Neutrophil (primary cell): ENCODE data around the gene COA1.
A peak's percentile ranks its signal among the peaks of the same experiment; 100 is the strongest.

Experiments
- H3K27ac ChIP-seq: fragments of 200-600 bp; sonication (generic); 2 replicates; pipeline ENCODE4 v1.5.1; 2016; ENCODE audit warnings: mild to moderate bottlenecking, moderate library complexity
- H3K27me3 ChIP-seq: fragments of 200-600 bp; sonication (generic); 2 replicates; pipeline ENCODE4 v1.6.0; 2016; ENCODE audit warnings: mild to moderate bottlenecking
- H3K36me3 ChIP-seq: fragments of 200-600 bp; sonication (generic); 2 replicates; pipeline ENCODE4 v1.5.1; 2017
- H3K4me1 ChIP-seq, 2 experiments: fragments of 200-600 bp in 1 of 2; sonication (generic) in 1 of 2; 1 replicate in 1 of 2; 2 replicates in 1 of 2; pipeline versions ENCODE4 v1.5.1 to v1.6.1; 2013 to 2016; ENCODE audit warnings: low read depth in 1 of 2, low read length in 1 of 2, mild to moderate bottlenecking in 1 of 2, moderate library complexity in 1 of 2; ENCODE audit not compliant: control insufficient read depth in 1 of 2, insufficient read depth in 1 of 2
- H3K4me3 ChIP-seq, 2 experiments: fragments of 200-600 bp in 1 of 2; sonication (generic) in 1 of 2; 1 replicate in 1 of 2; 2 replicates in 1 of 2; pipeline ENCODE4 v1.5.1; 2013 to 2016; ENCODE audit warnings: low read depth in 1 of 2, low read length in 1 of 2, mild to moderate bottlenecking in 1 of 2, moderate library complexity in 1 of 2
- H3K9me3 ChIP-seq: fragments of 200-600 bp; sonication (generic); 2 replicates; pipeline ENCODE4 v1.5.1; 2016
- TF ChIP-seq, protein P1 (sequence below): fragments of 200-600 bp; sonication (generic); IDR thresholded peaks from 2 replicates; pipeline ENCODE4 v1.5.1; 2016; ENCODE audit warnings: antibody characterized with exemption

Gene COA1

DNA sequence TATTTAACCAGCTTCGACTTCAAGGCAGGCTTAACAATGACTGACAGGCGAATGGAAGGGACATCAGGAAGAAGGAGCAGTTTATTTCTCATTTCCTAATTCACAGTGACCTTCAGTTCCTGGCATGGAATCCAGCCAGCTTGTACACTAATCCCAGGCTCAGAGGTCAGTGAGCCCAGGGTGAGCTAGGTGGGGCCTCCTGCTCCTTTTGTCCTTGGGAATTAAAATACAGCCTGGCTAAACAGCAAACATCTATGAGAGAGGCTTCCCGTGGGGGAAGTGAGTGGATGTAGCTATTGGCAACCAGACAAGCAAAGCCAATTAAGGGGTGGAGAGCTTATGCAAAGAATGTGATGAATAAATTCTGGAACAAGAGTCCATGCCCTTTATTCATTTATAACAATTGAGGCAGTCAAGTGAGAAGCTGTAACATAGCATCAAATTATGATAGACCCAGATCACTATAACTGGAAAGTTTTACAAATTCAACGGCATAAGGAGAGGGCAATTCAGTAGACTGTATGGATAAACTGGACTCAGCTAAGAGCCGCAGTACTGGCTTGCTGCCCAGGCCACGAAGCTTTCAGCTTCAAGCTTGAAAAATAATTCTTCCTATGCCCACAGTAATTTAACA lies 89.3 kb downstream of the COA1 start:
- no peaks in the 10 kb centered on the region for H3K9me3 ChIP-seq
- H3K4me1 ChIP-seq = peaks cover 0 to 13% of the 10 kb centered on the region in 2 experiments
- TF ChIP-seq, protein P1, sequence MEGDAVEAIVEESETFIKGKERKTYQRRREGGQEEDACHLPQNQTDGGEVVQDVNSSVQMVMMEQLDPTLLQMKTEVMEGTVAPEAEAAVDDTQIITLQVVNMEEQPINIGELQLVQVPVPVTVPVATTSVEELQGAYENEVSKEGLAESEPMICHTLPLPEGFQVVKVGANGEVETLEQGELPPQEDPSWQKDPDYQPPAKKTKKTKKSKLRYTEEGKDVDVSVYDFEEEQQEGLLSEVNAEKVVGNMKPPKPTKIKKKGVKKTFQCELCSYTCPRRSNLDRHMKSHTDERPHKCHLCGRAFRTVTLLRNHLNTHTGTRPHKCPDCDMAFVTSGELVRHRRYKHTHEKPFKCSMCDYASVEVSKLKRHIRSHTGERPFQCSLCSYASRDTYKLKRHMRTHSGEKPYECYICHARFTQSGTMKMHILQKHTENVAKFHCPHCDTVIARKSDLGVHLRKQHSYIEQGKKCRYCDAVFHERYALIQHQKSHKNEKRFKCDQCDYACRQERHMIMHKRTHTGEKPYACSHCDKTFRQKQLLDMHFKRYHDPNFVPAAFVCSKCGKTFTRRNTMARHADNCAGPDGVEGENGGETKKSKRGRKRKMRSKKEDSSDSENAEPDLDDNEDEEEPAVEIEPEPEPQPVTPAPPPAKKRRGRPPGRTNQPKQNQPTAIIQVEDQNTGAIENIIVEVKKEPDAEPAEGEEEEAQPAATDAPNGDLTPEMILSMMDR = no peak
- H3K4me3 ChIP-seq = no peak overlapping the region
- H3K27ac ChIP-seq = peak overlapping the region; percentile 41
- H3K27me3 ChIP-seq = no peaks in the 10 kb centered on the region
- peaks cover 76% of the 10 kb centered on the region for H3K36me3 ChIP-seq

DNA sequence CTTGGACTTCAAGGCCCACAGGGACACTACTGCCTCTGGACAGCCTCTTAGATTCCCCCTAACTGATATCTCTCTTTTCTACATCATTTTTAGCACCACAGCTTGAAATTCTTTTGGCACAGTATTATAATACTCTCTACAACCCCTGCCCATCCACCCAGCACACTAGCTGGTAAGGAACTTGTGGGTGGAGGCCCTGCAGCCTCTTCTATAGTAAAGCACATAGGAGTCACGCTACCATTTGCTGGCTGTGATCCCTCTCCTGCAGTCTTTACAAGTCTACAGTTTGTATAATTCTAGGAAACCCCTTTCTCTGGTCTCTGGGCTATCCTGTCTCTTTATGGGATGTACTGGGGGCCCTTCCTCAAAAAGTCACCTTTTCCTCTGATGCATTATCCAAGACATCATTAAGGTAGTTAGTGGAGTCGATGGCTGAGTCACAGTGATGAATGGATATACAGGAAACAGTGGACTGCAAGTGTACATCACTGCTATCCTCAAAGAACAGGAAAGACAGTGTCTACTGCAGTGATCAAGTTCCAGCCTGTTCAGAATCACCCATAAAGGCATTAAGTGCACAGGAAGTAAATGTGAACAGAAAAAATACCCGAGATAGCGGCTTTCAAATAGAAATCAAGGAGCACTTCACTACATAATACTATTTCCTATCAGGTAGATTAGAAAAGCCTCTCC lies 92.1 kb downstream of the COA1 start:
- no peaks in the 10 kb centered on the region for H3K27me3 ChIP-seq
- peaks cover 80% of the 10 kb centered on the region for H3K36me3 ChIP-seq
- TF ChIP-seq, protein P1 = no peak
- H3K9me3 ChIP-seq = no peaks in the 10 kb centered on the region
- H3K4me3 ChIP-seq = no peak overlapping the region
- peak overlapping the region; percentile 36 for H3K27ac ChIP-seq
- H3K4me1 ChIP-seq = no peaks in the 10 kb centered on the region

DNA sequence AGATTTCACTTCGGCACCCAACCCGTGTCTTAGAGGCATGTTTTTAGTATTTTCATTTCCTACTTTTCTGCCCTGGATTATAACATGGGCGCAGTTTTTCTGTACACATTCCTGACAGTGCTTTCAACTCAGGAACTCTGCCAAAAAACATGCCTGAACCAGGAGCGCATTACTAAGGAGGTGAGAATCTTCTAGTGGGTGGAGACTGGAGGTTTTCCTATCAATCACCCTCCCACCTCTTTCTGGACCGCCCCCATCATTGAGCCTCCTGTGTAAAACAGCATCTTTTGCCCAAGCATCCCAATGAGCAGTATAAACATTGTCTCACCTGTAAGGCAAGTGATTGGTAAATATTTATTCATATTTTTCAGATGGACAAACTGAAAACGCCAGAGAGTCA lies 93.2 kb downstream of the COA1 start:
- H3K27ac ChIP-seq = peak overlapping the region; percentile 36
- peaks cover 83% of the 10 kb centered on the region for H3K36me3 ChIP-seq
- H3K27me3 ChIP-seq = no peaks in the 10 kb centered on the region
- H3K4me3 ChIP-seq = no peak overlapping the region
- no peaks in the 10 kb centered on the region for H3K4me1 ChIP-seq
- no peaks in the 10 kb centered on the region for H3K9me3 ChIP-seq
- TF ChIP-seq, protein P1 = no peak

DNA sequence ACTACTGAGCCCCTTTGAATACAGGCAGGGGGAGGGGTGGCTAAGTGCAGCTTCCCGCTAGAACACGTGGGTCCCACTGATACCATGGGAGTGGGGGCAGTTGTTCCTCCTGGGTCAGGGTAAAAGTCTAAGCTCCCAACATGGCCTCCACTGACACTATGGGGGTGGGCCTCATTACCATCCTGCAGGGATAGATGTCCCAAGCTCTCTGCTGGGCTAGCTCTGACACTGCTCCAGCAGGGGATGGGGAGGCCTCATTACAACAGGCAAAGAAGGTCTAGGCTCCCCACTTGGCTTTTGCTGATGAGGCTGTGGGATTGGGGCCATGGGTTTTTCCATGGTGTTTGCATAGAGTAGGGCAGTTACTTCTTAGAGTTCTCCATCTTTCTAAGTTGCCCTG lies 94.9 kb downstream of the COA1 start:
- TF ChIP-seq, protein P1 = no peak
- Histone ChIP-seq H3K27me3 (no peaks in the 10 kb centered on the region), H3K4me3 (no peak overlapping the region), H3K27ac (no peak overlapping the region), H3K36me3 (peaks cover 81% of the 10 kb centered on the region), H3K9me3 (no peaks in the 10 kb centered on the region), H3K4me1 (no peaks in the 10 kb centered on the region)

DNA sequence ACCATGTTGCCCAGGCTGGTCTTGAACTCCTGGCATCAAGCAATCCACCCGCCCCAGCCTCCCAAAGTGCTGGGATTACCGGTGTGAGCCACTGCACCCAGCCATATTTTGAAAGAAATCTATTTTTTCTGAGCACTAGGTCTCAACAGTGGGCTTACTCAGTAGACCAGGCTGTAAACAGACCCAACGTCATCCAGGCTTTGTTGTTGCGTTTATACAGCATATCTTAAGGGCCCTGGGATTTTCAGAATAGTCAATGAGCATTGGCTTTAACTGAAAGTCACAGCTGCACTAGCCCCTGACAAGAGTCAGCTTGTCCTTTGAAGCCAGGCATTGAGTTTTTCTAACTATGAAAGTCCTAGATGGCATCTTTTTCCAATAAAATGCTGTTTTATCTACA lies 96.6 kb downstream of the COA1 start:
- TF ChIP-seq, protein P1 = no peak
- Histone ChIP-seq H3K27ac (peak overlapping the region; percentile 42), H3K36me3 (peaks cover 80% of the 10 kb centered on the region), H3K4me3 (no peak overlapping the region), H3K4me1 (no peaks in the 10 kb centered on the region), H3K27me3 (no peaks in the 10 kb centered on the region), H3K9me3 (no peaks in the 10 kb centered on the region)
